Ishikawa (cell line): Measurements from ENCODE around the gene TECPR2.

ENCODE experiments used
- CEBPB ChIP-seq: IDR thresholded peaks from 2 replicates; pipeline ENCODE4 v1.6.1; 2012
- CREB1 ChIP-seq: IDR thresholded peaks from 2 replicates; pipeline ENCODE4 v1.6.1; 2012; ENCODE audit warnings: low read depth
- EGR1 ChIP-seq: IDR thresholded peaks from 2 replicates; pipeline ENCODE4 v1.6.1; 2012
- EP300 ChIP-seq: IDR thresholded peaks from 2 replicates; pipeline ENCODE4 v1.6.1; 2012; ENCODE audit warnings: borderline replicate concordance
- FOXM1 ChIP-seq: IDR thresholded peaks from 2 replicates; pipeline ENCODE4 v1.6.1; 2012; ENCODE audit warnings: low read depth, borderline replicate concordance
- RAD21 ChIP-seq: IDR thresholded peaks from 2 replicates; pipeline ENCODE4 v1.6.1; 2012; ENCODE audit warnings: low read depth
- TCF12 ChIP-seq: IDR thresholded peaks from 2 replicates; pipeline ENCODE4 v1.6.1; 2012; ENCODE audit warnings: low read depth
- YY1 ChIP-seq: IDR thresholded peaks from 2 replicates; pipeline ENCODE4 v1.6.1; 2012; ENCODE audit warnings: low read depth
- TF ChIP-seq, protein P1 (sequence below): IDR thresholded peaks from 2 replicates; pipeline ENCODE4 v1.6.1; 2012

DNA sequence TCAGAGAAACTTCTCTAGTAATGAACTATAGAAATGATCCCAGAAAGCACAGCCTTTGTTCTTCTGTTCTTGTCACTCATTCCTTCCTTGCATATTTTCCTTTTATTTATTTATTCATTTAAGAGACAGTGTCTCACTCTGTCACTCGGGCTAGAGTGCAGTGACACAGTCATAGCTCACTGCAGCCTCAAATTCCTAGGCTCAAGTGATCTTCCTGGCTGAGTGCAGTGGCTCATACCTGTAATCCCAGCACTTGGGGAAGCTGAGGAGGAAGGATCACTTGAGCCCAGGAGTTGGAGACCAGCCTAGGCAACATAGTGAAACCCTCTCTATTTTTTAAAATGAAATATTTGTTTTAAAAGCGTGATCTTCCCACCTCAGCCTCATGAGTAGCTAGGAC, 11.5 kb downstream of the TECPR2 start:
- TF ChIP-seq EP300 (no peak), TCF12 (no peak), YY1 (no peak), CREB1 (no peak), RAD21 (no peak), CEBPB (no peak), EGR1 (no peak), FOXM1 (no peak)
- TF ChIP-seq, protein P1, sequence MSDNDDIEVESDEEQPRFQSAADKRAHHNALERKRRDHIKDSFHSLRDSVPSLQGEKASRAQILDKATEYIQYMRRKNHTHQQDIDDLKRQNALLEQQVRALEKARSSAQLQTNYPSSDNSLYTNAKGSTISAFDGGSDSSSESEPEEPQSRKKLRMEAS: no peak
